ENCODE data around the gene TGFB2. TPM values are rescaled to one million over a fixed set of nuclear protein-coding genes. Genes with fewer than 3 reads are reported as not detected.

Gene TGFB2
- total RNA-seq, 1 experiment from 2014 or later = 0.34 TPM

DNA sequence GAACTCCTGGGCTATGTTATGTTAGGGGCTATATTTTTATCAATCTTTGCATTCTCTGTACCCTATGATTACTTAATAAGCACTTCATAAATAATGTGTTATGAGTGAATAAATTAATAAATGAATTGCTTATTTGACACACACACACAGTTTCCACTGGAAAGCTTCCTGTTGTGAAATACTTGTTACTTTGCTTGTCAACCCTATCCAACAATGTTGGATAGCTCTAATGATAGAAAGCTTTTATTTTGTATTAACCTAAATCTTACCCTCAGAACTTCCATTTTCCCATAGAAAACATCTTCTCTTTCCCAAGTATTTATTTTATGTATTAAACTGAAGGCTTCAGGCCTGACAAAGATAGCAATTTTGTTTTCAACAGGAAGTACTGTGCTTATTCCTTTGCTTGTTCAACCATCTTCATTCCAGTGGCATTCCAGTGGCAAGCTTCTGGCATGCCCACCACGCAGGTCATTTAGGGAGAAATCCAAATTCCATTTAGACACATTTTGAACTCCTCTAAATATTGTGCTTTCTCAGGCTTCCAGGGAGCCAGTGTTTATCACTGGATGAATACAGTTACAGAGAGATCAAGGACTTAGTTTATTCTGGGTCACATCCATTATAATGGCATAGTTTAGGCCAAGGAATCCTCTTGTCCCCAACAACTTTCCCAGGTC, 134.4 kb downstream of the TGFB2 start:
- Histone ChIP-seq H3K4me1 (ENCODE audit: control insufficient read depth in 1 of 2, insufficient read depth in 2 of 2, low read length in 2 of 2) (peaks cover 0 to 15% of the 10 kb centered on the region in 2 experiments; a peak in 2 of 4 replicates), H3K4me2 (ENCODE audit: low read length) (no peak overlapping the region), H3K27me3 (ENCODE audit: insufficient read depth, low read length) (no peaks in the 10 kb centered on the region), H3K9me2 (ENCODE audit: insufficient read depth) (no peaks in the 10 kb centered on the region), H4K20me1 (ENCODE audit: insufficient read depth) (no peaks in the 10 kb centered on the region), H2AFZ (ENCODE audit: low read depth, low read length, poor library complexity, severe bottlenecking) (peak overlapping the region; percentile 1), H3K79me2 (ENCODE audit: insufficient read depth, low read length) (no peaks in the 10 kb centered on the region), H3K27ac (ENCODE audit: low read depth, low read length) (no peak overlapping the region), H3K9me3 (ENCODE audit: control insufficient read depth in 1 of 2, insufficient read depth in 1 of 2, low read depth in 1 of 2, low read length in 2 of 2) (no peaks in the 10 kb centered on the region), H3K9ac (ENCODE audit: low read length) (no peak overlapping the region), H3K4me3 (replicated peaks in 1 of 2; ENCODE audit: low read depth in 1 of 2, low read length in 2 of 2) (no peak overlapping the region), H3K36me3 (ENCODE audit: control insufficient read depth in 1 of 2, insufficient read depth in 2 of 2, low read length in 2 of 2) (no peaks in the 10 kb centered on the region)
- intact Hi-C loops (cut with micrococcal nuclease) = no loop called here
- ATAC-seq = no peak
- TF ChIP-seq JUND (IDR thresholded peaks at IDR 0.05) (no peak), ZFX (IDR thresholded peaks at IDR 0.05) (no peak), CEBPB (IDR thresholded peaks at IDR 0.05; ENCODE audit: low read depth) (no peak), ZNF274 (IDR thresholded peaks at IDR 0.05; ENCODE audit: low read depth, low read length) (no peak), RAD21 (IDR thresholded peaks at IDR 0.05; ENCODE audit: low read depth) (no peak), CBX3 (IDR thresholded peaks at IDR 0.05; ENCODE audit: low read depth) (no peak), EZH2 (IDR thresholded peaks at IDR 0.05) (no peak), YY1 (IDR thresholded peaks at IDR 0.05; ENCODE audit: extremely low read depth, insufficient replicate concordance, low read depth, low read length) (no peak), FOSL1 (IDR thresholded peaks at IDR 0.05; ENCODE audit: low read depth) (no peak)
- TF ChIP-seq, protein P1, sequence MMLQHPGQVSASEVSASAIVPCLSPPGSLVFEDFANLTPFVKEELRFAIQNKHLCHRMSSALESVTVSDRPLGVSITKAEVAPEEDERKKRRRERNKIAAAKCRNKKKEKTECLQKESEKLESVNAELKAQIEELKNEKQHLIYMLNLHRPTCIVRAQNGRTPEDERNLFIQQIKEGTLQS (IDR thresholded peaks at IDR 0.05) = no peak
- TF ChIP-seq, protein P2, sequence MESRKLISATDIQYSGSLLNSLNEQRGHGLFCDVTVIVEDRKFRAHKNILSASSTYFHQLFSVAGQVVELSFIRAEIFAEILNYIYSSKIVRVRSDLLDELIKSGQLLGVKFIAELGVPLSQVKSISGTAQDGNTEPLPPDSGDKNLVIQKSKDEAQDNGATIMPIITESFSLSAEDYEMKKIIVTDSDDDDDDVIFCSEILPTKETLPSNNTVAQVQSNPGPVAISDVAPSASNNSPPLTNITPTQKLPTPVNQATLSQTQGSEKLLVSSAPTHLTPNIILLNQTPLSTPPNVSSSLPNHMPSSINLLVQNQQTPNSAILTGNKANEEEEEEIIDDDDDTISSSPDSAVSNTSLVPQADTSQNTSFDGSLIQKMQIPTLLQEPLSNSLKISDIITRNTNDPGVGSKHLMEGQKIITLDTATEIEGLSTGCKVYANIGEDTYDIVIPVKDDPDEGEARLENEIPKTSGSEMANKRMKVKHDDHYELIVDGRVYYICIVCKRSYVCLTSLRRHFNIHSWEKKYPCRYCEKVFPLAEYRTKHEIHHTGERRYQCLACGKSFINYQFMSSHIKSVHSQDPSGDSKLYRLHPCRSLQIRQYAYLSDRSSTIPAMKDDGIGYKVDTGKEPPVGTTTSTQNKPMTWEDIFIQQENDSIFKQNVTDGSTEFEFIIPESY (IDR thresholded peaks at IDR 0.05; ENCODE audit: extremely low read depth, insufficient replicate concordance, low read length) = no peak
- TF ChIP-seq, protein P3, sequence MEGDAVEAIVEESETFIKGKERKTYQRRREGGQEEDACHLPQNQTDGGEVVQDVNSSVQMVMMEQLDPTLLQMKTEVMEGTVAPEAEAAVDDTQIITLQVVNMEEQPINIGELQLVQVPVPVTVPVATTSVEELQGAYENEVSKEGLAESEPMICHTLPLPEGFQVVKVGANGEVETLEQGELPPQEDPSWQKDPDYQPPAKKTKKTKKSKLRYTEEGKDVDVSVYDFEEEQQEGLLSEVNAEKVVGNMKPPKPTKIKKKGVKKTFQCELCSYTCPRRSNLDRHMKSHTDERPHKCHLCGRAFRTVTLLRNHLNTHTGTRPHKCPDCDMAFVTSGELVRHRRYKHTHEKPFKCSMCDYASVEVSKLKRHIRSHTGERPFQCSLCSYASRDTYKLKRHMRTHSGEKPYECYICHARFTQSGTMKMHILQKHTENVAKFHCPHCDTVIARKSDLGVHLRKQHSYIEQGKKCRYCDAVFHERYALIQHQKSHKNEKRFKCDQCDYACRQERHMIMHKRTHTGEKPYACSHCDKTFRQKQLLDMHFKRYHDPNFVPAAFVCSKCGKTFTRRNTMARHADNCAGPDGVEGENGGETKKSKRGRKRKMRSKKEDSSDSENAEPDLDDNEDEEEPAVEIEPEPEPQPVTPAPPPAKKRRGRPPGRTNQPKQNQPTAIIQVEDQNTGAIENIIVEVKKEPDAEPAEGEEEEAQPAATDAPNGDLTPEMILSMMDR (IDR thresholded peaks at IDR 0.05 in 2 of 3, conservative IDR thresholded peaks at IDR 0.05 in 1 of 3; ENCODE audit: borderline replicate concordance in 1 of 3, insufficient read depth in 1 of 3, low read depth in 2 of 3, low read length in 2 of 3) = no peak
- TF ChIP-seq, protein P4, sequence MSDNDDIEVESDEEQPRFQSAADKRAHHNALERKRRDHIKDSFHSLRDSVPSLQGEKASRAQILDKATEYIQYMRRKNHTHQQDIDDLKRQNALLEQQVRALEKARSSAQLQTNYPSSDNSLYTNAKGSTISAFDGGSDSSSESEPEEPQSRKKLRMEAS (IDR thresholded peaks at IDR 0.05) = no peak
- ChIA-PET CTCF (no interaction called here), POLR2A (no interaction called here), RAD21 (ENCODE audit: low non-redundant PET in 1 of 2, low total read pairs in 2 of 2, uncharacterized antibody in 2 of 2, unreplicated experiment in 2 of 2) (no interaction called here)
- BruUV-seq (replicated peaks) = no TSS peak
- DNase-seq (ENCODE audit: low read depth, low spot score) = no peak
